ENCODE data around the gene XRN1. TPM values are rescaled to one million over a fixed set of nuclear protein-coding genes. Genes with fewer than 3 reads are reported as not detected.

XRN1 gene
- total RNA-seq, 1 donor from 2014 or later: 50.1 TPM

DNA sequence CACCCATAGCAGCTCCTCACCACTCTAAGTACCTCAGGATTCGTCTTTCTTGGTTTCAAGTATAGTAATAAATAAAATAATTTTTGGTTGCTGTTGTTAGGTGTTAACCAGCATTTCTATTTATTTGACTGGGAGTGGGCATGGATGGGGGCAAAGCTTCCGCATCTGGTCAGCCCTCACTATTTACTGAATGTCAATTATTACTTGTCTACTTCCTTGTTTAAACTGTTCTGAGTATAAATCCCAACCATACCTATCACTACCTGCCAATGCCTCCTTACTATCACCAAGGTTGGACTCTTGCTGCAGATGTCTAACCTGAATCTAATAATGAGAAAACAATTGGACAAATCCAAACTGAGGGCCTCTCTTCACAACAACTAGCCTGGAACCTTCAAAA, 180.6 kb downstream of the XRN1 start:
- H3K27me3 Mint-ChIP-seq (ENCODE audit: unreplicated experiment): no peaks in the 10 kb centered on the region
- H3K9me3 Mint-ChIP-seq (ENCODE audit: unreplicated experiment): no peaks in the 10 kb centered on the region
- no peak for DNase-seq (ENCODE audit: low spot score)
- TF ChIP-seq, protein P1, sequence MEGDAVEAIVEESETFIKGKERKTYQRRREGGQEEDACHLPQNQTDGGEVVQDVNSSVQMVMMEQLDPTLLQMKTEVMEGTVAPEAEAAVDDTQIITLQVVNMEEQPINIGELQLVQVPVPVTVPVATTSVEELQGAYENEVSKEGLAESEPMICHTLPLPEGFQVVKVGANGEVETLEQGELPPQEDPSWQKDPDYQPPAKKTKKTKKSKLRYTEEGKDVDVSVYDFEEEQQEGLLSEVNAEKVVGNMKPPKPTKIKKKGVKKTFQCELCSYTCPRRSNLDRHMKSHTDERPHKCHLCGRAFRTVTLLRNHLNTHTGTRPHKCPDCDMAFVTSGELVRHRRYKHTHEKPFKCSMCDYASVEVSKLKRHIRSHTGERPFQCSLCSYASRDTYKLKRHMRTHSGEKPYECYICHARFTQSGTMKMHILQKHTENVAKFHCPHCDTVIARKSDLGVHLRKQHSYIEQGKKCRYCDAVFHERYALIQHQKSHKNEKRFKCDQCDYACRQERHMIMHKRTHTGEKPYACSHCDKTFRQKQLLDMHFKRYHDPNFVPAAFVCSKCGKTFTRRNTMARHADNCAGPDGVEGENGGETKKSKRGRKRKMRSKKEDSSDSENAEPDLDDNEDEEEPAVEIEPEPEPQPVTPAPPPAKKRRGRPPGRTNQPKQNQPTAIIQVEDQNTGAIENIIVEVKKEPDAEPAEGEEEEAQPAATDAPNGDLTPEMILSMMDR (IDR thresholded peaks at IDR 0.05; ENCODE audit: unreplicated experiment): no peak
- H3K4me3 Mint-ChIP-seq (ENCODE audit: unreplicated experiment): no peak overlapping the region
- no peaks in the 10 kb centered on the region for H3K4me1 Mint-ChIP-seq (ENCODE audit: unreplicated experiment)
- H3K27ac Mint-ChIP-seq (ENCODE audit: unreplicated experiment): no peak overlapping the region
- H3K36me3 Mint-ChIP-seq (ENCODE audit: low read depth, unreplicated experiment): no peaks in the 10 kb centered on the region

DNA sequence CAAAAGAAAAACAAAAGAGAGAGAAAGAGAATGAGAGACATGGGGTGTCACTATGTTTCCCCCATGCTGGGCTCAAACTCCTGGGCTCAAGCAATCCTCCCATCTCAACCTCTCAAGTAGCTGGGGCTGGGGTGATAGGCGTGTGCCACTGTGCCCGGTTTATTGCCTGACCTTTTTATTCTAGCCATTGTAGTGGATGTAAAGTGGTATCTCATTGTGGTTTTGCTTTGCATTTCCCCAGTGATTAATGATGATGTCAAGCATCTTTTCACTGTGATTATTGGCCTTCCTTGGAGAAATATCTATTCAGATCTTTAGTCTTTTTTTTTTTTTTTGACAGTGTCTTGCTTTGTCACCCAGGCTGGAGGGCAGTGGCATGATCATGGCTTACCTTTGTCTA, 184.7 kb downstream of the XRN1 start:
- no peak overlapping the region for H3K4me3 Mint-ChIP-seq (ENCODE audit: unreplicated experiment)
- no peak for DNase-seq (ENCODE audit: low spot score)
- no peaks in the 10 kb centered on the region for H3K27me3 Mint-ChIP-seq (ENCODE audit: unreplicated experiment)
- no peaks in the 10 kb centered on the region for H3K4me1 Mint-ChIP-seq (ENCODE audit: unreplicated experiment)
- no peaks in the 10 kb centered on the region for H3K9me3 Mint-ChIP-seq (ENCODE audit: unreplicated experiment)
- H3K36me3 Mint-ChIP-seq (ENCODE audit: low read depth, unreplicated experiment): no peaks in the 10 kb centered on the region
- H3K27ac Mint-ChIP-seq (ENCODE audit: unreplicated experiment): no peak overlapping the region
- TF ChIP-seq, protein P1 (IDR thresholded peaks at IDR 0.05; ENCODE audit: unreplicated experiment): no peak

DNA sequence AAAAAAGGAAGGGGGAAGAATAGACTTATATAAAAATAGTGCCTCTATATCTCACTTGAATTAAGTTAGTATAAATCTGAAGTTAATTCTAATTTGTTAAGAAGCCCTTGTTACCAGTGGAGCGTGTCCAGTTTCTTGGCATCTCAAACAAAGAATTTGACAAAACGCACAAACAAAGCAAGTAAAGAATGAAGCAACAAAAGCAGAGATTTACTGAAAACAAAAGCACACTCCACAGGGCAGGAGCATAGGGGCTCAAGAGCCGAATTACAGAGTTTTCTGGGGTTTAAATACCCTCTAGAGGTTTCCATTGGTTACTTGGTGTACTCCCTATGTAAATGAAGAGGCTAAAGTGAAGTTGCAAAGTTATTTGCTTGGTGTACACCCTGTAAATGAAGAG, 188.5 kb downstream of the XRN1 start:
- H3K4me1 Mint-ChIP-seq (ENCODE audit: unreplicated experiment): no peaks in the 10 kb centered on the region
- H3K27me3 Mint-ChIP-seq (ENCODE audit: unreplicated experiment): no peaks in the 10 kb centered on the region
- H3K4me3 Mint-ChIP-seq (ENCODE audit: unreplicated experiment): no peak overlapping the region
- no peaks in the 10 kb centered on the region for H3K36me3 Mint-ChIP-seq (ENCODE audit: low read depth, unreplicated experiment)
- no peak for DNase-seq (ENCODE audit: low spot score)
- H3K27ac Mint-ChIP-seq (ENCODE audit: unreplicated experiment): no peak overlapping the region
- no peaks in the 10 kb centered on the region for H3K9me3 Mint-ChIP-seq (ENCODE audit: unreplicated experiment)
- TF ChIP-seq, protein P1 (IDR thresholded peaks at IDR 0.05; ENCODE audit: unreplicated experiment): no peak

DNA sequence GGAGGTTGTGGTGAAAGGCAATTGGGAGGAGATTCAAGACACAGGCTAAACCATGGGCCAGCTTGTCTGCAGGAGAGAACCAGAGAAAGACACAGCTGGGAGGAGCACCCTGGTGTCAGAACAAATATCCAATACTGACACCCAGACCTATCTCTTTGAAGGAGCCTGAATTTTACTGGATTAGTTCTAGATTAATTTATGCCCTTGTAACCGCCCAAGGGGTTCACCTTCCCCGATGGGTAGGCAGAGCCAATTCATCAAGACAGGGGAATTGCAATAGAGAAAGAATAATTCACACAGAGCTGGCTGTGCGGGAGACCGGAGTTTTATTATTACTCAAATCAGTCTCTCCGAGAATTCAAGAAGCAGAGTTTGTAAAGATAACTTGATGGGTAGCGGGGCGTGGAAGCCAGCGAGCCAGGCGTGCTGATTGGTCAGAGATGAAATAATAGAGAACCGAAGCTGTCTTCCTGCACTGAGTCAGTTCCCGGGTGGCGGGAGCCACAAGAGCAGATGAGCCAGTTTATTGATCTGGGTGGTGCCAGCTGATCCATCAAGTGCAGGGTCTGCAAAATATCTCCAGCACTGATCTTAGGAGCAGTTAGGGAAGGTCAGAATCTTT, 191.0 kb downstream of the XRN1 start:
- H3K4me1 Mint-ChIP-seq (ENCODE audit: unreplicated experiment): no peaks in the 10 kb centered on the region
- no peak overlapping the region for H3K4me3 Mint-ChIP-seq (ENCODE audit: unreplicated experiment)
- no peaks in the 10 kb centered on the region for H3K36me3 Mint-ChIP-seq (ENCODE audit: low read depth, unreplicated experiment)
- H3K27me3 Mint-ChIP-seq (ENCODE audit: unreplicated experiment): no peaks in the 10 kb centered on the region
- TF ChIP-seq, protein P1 (IDR thresholded peaks at IDR 0.05; ENCODE audit: unreplicated experiment): no peak
- no peaks in the 10 kb centered on the region for H3K9me3 Mint-ChIP-seq (ENCODE audit: unreplicated experiment)
- H3K27ac Mint-ChIP-seq (ENCODE audit: unreplicated experiment): no peak overlapping the region
- DNase-seq (ENCODE audit: low spot score): no peak

Other genes with a start within 250 kb of the XRN1 start
- 11.0 TPM for gene GK5, start 222.5 kb downstream of the XRN1 start, total RNA-seq (ENCODE audit: unreplicated experiment)
- 17.8 TPM for gene ATR, start 130.7 kb upstream of the XRN1 start, total RNA-seq (ENCODE audit: unreplicated experiment)
- gene PLS1, start 148.4 kb upstream of the XRN1 start, total RNA-seq (ENCODE audit: unreplicated experiment): 2.0 TPM

Data from endothelial cell (in vitro differentiated cells).